Measurements from ENCODE around the gene DAZAP1.

- TF ChIP-seq POLR2AphosphoS5 (IDR thresholded peaks at IDR 0.05; ENCODE audit: low read depth, low read length) (no peak), TAF1 (IDR thresholded peaks at IDR 0.05; ENCODE audit: borderline replicate concordance, insufficient read depth, low read length) (no peak), SIN3A (IDR thresholded peaks at IDR 0.05; ENCODE audit: borderline replicate concordance, insufficient read depth, low read length) (no peak)
Measured at GRCh38 chr19:1431759-1432506, 24.5 kb downstream of the DAZAP1 start.
